ENCODE data around the gene AEBP2.

DNA sequence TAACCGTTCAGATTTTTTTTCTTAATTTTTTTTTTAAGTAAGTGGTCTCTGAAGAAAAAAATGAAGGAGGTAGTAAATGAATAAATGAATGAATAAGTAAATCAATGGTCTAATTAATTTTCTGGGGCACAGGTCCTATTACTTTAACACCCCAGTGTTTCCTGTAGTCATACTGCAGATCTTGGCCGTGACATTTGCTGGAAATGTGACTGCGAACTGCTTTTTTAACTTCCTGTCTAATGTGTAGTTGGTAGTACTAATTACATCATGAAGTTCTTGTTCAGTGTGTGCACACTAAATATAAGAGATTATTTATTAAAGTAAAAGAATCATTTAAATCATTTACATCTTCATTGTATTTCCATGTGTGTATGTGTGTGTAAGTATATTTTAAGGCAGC lies 45.4 kb downstream of the AEBP2 start:
- TF ChIP-seq, protein P1, sequence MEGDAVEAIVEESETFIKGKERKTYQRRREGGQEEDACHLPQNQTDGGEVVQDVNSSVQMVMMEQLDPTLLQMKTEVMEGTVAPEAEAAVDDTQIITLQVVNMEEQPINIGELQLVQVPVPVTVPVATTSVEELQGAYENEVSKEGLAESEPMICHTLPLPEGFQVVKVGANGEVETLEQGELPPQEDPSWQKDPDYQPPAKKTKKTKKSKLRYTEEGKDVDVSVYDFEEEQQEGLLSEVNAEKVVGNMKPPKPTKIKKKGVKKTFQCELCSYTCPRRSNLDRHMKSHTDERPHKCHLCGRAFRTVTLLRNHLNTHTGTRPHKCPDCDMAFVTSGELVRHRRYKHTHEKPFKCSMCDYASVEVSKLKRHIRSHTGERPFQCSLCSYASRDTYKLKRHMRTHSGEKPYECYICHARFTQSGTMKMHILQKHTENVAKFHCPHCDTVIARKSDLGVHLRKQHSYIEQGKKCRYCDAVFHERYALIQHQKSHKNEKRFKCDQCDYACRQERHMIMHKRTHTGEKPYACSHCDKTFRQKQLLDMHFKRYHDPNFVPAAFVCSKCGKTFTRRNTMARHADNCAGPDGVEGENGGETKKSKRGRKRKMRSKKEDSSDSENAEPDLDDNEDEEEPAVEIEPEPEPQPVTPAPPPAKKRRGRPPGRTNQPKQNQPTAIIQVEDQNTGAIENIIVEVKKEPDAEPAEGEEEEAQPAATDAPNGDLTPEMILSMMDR (IDR thresholded peaks at IDR 0.05; ENCODE audit: control extremely low read depth in 1 of 3, insufficient read depth in 1 of 3, low read depth in 1 of 3, low read length in 3 of 3), result no peak
- TF ChIP-seq JUND (IDR thresholded peaks at IDR 0.05; ENCODE audit: low read length) (no peak), CEBPB (IDR thresholded peaks at IDR 0.05; ENCODE audit: low read depth, low read length) (no peak), EGR1 (IDR thresholded peaks at IDR 0.05; ENCODE audit: borderline replicate concordance, low read depth, low read length) (no peak), TAF1 (IDR thresholded peaks at IDR 0.05; ENCODE audit: low read depth, low read length) (no peak), BACH1 (IDR thresholded peaks at IDR 0.05; ENCODE audit: low read length) (no peak), POLR2AphosphoS5 (IDR thresholded peaks at IDR 0.05; ENCODE audit: low read depth, low read length) (no peak), POLR2A (IDR thresholded peaks at IDR 0.05; ENCODE audit: control extremely low read depth in 1 of 2, low read depth in 2 of 2, low read length in 2 of 2) (no peak)

Data from H1 (cell line).